Stimulated activated CD8-positive, alpha-beta memory T cell treated with anti-CD3 and anti-CD28 coated beads, Interleukin-15, amount 100 ng/mL, for 24 hours (primary cell): ENCODE data around the gene KANSL1.
"Not testable (repeated sequence)": the region's sequence is repeated elsewhere in the genome, so short reads cannot be mapped to it uniquely, and the experiment has no call there.

ENCODE experiments used
- DNase-seq: peaks from one replicate; pipeline ENCODE4 v3.0.0-alpha.2; 2020; ENCODE audit warnings: low read depth

The KANSL1 gene

DNA sequence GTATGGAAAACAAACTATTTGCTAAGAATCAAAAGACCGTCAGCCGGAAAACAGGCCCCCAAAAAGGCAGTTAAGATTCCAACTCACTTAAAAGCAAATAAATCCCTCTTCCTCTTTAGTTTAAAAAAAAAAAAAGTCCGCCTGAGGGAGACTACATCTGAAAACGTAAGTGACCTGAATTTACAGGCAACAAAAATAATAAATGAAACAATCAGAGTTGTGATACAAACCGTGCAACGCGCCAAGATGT is 1.1 kb downstream of the KANSL1 start:
- no peak for DNase-seq

DNA sequence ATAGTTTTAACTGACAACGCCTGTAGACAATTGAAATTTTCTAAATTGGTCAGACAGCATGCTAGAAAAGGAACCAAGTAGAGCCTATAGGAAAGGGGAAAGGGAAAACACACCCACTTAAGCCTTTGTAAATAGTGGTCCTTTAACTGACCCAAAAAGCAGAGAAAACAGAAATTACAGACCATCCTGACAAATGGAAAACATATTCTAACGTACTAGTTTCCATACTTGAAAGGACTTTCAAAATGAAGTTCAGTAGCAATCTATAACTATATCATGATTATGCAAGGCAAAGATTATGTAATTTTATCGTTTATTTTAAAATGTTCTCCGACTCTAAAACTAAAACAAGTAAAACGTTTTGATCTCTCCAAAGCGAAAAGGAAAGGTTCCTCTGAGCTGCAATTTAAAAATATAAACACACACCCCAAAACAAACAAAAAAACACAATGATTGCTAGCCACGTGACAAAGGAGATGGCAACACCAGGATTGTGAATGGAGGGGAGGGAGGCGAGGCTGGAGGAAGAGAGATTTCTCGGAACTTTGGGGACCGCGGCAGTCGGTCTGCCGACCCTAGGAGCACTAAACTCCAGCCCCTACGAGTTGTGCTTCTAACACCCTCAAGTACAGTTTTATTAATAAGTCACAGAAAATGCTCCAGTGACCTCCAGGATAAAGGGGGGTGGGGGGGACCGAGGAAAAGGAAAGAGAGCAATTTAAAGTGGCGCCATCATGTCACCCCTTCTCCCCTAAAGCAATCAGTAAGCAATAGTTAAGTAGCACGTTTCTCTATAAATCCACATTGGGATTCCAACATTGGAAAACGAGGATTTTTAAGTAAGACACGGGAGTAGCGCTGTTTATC is 1.7 kb downstream of the KANSL1 start:
- no peak for DNase-seq

DNA sequence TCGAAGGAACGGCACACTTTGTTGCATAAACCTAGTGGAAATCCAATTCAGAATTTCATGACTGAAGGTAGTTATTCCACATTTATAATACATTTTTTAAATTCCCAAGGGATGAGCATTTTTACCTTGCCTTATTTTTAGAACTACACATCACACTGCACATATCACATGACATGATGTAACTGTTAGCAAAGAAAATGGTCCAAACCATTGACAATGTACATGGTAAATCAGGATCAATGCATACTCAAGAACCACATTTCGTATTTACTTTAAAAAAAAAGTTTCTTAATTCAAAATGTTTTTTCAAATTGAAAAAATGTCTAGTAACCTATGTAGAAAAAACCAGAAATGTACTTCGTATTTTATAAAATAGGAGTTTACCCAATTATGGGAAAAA is 2.5 kb downstream of the KANSL1 start:
- DNase-seq, result no peak

DNA sequence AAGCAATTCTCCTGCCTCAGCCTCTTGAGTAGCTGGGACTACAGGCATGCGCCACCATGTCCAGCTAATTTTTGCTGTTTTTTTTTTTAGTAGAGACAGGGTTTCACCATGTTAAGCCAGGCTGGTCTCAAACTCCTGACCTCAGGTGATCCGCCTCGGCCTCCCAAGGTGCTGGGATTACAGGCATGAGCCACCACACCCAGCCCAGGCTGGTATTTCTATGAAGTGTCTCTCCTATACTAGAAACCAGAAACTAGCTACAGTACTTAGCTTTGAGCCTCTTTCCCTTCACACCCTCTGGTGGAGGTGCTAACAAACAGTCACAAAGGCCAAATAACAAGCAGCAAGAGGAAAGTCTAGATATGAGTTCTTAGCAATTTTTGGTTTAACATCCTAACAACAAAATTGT is 6.4 kb downstream of the KANSL1 start:
- not testable (repeated sequence) for DNase-seq

DNA sequence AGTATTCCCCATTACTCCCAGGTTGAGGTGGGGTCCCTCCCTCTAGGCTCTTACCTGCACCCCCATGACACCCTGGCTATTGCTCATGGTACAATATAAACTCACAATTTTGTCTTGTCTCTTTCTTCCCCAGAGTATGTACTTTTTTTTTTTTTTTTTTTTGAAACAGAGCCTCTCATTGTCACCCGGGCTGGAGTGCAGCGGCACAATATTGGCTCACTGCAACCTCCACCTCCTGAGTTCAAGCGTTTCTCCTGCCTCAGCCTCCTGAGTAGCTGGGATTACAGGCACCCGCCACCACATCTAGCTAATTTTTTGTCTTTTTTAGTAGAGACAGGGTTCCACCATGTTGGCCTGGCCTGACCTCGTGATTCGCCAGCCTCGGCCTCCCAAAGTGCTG is 8.5 kb downstream of the KANSL1 start:
- DNase-seq, result no peak

DNA sequence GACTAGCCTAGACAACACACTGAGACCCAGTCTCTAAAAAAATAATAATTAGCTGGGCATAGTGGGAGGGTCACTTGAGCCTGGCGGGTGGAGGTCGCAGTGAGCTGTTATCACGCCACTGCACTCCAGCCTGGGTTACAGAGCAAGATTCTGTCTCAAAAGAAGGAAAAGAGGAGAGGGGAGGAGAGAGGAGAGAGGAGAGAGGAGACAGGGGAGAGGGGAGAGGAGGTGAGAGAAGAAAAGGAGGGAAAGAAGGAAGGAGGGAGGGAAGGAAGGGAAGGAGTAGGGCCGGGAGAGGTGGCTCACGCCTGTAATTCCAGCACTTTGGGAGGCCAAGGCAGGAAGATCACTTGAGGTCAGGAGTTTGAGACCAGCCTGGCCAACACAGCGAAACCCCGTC is 9.8 kb downstream of the KANSL1 start:
- not testable (repeated sequence) for DNase-seq

DNA sequence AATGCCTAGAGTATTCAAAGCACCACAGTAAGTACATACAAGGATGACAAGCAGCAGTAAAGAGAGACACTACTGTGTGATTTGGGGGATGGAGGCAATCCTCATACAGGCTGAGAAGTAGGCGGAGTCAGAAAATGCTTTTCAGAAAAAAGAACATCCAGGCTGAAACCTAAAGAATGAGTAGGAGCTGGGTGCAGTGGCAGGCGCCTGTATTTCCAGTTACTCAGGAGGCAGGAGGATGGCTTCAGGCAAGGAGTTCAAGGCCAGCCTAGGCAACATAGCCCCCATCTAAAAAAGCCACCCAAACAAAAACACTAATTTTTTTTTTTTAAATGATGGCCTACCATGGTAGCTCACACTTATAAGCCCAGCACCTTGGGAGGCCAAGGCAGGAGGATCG is 10.3 kb downstream of the KANSL1 start:
- DNase-seq, result no peak

DNA sequence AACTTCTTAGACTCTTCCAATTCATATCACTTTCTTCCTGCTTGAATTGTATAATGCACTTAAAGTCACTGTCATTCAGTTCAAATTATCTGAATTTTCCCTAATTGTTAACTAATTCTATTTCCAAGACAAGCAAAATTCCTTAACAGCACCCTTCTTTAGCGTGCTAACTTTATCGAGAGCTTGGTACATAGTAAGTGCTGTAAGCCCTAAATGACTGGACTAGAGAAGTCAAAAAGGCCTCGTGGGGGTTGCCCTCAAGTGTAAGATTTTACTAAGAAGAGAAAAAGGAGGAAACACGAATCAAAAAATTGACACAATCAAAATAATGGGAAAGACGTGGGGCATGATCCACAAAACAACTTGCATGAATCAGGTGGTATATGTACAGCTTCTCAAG is 11.3 kb downstream of the KANSL1 start:
- no peak for DNase-seq

DNA sequence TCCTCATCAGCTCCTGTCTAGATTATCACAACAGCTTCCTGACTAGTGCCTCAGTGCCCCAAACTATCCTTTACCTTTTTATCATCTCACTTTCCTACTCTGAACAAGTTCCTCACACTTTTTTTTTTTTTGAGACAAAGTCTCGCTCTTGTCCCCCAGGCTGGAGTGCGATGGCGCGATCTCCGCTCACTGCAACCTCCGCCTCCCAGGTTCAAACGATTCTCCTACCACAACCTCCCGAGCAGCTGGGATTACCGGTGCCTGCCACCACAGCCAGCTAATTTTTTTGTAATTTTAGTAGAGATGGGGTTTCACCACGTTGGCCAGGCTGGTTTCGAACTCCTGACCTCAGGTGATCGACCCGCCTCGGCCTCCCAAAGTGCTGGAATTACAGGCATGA is 11.9 kb downstream of the KANSL1 start:
- not testable (repeated sequence) for DNase-seq

DNA sequence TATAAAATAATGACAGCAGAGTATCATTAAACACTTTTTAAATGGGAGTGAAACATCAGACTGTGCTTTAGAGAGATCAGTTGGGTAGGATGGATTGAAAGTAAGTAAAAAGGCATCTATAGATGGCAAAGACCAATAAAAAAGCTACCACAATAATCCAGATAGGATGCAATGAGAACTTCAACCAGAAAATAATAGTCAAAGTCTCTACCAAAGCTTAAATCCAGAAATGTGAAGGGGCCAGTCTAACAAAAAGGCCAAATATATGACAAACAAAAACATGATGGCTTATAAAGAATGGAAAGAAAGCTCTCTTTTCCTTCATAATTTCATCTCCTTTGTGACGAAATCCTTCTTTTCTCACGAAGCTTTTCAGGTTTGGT is 12.3 kb downstream of the KANSL1 start:
- no peak for DNase-seq

DNA sequence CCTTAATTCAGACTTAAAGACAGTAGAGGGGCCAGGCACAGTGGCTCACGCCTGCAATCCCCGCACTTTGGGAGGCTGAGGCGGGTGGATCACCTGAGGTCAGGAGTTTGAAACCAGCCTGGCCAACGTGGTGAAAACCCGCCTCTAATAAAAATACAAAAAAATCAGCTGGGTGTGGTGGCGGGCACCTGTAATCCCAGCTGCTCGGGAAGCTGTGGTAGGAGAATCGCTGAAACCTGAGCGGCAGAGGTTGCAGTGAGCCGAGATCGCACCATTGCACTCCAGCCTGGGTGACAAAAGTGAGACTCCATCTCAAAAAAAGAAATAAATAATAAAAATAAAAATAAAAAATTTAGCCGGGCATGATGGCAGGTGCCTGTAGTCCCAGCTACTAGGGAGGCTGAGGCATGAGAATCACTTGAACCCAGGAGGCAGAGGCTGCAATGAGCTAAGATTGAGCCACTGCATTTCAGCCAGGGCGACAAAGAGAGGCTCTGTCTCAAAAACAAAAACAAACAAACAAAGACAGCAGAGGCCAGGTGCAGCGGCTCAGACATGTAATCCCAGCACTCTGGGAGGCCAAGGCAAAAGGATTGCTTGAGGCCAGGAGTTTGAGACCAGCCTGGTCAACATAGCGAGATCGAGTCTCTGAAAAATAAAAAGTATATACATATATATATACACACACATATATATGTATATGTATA is 12.9 kb downstream of the KANSL1 start:
- not testable (repeated sequence) for DNase-seq

DNA sequence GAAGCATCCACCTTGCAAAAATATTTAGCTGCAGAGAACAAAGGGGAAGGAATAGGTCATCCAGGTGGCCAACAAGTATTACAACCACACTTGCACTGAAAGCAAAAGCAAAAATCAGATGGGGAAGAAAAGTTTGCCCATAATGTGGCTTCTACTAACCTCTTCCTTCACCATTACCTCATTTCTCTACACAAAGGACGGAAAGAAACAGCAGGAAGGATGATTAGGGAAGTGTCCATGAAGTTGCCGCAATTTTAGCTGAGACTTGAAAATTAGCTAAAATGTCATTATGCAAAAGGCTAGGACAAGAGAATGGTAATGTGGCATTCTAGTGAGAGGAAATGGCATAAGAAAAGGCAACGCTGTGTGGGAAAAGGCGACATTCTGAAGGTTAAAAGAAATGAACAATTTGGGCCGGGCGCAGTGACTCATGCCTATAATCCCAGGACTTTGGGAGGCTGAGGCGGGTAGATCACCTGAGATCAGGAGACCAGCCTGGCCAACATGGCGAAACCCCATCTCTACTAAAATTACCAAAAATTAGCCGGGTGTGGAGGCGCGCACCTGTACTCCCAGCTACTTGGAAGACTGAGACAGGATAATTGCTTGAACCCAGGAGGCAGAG is 13.7 kb downstream of the KANSL1 start:
- DNase-seq, result no peak

DNA sequence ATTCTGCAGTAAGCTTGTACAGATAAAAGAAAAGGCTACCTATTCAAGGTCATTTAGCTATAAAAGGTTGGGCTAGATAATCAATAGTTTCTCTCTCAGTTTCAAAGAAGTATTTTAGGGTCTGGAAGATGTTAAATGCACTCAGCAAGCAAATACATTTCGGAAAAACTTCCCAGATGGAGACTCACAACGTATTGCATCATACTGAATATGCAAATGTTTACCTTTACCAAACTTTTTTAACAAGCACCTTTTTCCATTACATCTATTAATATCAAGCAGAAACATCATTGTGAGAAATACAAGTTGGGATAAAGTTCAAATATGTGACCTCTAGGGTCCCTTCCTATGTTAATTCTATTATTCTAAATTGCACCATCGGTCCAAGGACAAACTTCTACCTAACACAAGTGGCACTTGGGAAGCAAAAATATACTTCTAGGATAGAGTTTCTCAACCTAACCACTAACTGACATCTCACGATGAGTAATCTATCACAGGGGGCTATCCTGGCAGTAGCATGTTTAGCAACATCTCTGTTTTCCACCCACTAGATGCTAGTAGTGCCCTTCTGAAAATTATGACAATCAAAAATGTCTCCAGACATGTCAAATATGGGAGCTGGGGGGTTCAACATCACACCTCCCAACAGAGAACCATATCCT is 14.5 kb downstream of the KANSL1 start:
- DNase-seq, result no peak

DNA sequence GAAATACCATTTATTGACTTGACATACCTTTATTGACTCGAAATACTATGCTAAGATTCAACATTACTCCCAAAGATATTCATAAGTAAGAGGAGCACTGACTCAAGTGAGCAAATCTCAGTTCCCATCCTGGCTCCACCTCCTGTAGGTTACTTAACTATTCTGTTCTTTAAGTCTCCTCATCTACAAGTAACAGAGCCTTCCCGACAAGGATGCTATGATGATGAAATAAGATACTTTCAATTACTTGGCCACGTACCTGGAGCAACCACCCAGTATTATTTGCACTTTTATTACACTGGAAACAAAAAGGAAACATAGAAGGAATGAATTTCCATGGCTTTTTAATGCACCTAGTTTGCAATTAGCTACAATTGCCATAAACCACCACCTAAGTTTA is 16.3 kb downstream of the KANSL1 start:
- DNase-seq, result no peak

DNA sequence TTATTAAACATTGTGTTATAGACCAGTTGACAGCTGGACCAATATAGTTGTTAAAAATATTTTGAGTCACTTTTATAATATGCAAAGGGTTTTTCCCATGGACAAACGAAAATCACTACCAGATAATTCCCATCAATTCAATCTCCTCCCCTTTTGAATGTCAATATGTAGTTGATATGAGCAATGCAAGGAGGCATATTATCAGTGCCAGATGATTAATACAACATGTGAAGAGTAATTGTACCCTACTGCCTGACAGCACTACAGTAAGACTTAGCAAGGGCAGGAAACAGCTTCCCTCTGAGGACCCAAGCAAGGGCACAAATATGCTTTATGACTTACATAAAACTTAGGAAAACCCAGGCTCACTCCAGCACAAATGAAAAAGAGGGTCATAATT is 17.3 kb downstream of the KANSL1 start:
- DNase-seq, result no peak

DNA sequence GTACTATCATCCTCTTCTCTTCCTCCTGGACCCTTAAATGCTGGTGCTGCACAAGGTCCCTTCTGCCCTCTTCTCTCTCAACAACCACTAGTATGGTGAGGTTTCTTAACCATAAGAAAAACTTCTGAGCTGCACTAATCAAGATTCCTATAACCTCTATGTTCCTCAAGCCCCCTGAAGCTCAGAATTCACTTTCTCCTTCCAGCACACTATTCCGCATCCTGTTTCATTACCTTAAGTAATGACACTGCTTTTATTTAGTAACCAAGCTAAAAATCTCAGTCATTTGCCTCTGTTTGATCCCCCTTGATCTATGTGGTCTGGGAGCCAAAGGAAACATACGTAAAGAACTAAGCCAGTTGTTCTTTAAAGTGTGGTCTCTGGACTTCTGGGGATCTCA is 20.1 kb downstream of the KANSL1 start:
- no peak for DNase-seq

DNA sequence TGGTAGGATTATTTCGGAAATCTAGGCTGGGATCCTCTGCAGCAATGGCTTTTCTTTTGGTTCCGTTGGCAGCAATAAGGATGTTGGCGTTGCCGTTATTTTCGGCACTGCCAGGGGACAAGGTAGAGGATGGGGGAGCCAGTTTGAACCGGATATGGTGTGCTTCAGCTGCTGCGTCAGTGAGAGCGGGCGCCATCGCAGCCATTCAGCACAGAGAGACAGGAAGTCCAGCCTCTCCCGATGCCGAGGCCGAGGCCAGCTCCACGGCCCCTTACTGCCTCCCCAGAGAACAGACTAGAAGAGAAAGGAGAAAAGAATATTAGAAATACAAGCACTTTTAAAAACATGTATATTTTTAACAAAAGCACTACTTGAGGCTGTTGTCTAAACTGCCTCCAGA is 21.3 kb downstream of the KANSL1 start:
- DNase-seq, result no peak

DNA sequence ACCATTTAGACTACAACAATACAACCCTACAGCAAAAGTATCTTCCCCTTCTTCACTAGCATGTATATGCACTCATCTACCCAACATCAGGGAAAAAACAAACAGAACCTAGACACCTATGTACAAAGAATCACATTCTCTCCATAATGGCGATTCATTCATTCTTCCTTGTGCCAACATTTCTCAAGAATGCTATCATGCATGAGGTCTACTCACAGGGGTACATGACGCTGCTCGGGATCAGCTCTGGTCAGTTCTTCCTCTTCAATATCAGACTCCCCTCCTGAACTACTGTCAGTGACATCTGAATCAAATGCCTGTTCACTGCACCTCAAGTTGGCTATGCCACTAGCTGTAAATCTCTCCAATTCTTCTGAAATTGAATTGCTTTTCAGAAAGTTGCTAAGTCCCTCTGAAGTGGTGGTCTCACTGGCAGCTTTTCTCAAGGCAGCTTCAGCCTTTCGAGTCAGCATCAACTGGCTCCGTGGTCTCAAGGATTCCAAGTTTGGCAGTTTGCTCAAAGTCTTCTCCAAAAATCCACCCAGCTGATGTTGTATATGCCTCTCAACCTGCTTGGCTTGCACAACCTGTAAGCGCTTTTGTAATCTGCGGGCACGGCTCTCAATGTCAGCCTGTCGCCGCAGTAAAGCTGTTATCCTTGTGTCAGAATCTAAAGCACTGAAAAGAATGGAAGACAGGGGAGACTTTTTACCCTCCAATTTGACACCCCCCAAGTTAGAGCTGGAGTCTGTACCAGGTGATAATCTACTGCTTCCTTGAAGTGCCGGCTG is 22.4 kb downstream of the KANSL1 start:
- DNase-seq, result no peak

DNA sequence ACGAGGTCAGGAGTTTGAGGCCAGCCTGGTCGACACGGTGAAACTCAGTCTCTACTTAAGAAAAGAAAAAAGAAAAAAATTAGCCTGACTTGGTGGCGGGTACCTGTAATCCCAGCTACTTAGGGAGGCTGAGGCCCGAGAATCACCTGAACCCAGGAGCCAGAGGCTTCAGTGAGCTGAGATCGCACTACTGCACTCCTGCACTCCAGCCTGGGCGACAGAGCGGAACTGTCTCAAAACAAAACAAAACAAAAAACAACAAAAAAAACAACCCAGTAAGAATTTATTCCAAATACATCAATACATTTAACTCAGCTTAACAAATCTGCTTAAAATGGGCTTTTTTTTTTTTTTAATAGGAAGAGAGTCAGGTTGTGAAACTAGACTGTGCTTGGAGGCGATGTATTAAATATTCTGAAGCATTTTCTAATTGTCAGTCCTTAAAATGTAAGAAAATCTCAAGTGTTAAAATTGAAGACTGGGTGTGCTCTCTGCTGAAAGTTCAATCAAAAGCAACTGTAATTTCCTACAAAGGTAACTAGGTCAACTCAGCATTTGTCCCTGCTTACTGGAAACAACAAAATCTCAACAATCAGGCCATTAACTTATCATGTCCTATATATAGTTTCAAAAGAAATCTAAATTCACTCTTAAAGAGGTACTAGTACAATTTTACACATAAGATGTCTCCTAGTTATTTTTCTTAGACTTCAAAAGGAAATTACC is 23.2 kb downstream of the KANSL1 start:
- no peak for DNase-seq

DNA sequence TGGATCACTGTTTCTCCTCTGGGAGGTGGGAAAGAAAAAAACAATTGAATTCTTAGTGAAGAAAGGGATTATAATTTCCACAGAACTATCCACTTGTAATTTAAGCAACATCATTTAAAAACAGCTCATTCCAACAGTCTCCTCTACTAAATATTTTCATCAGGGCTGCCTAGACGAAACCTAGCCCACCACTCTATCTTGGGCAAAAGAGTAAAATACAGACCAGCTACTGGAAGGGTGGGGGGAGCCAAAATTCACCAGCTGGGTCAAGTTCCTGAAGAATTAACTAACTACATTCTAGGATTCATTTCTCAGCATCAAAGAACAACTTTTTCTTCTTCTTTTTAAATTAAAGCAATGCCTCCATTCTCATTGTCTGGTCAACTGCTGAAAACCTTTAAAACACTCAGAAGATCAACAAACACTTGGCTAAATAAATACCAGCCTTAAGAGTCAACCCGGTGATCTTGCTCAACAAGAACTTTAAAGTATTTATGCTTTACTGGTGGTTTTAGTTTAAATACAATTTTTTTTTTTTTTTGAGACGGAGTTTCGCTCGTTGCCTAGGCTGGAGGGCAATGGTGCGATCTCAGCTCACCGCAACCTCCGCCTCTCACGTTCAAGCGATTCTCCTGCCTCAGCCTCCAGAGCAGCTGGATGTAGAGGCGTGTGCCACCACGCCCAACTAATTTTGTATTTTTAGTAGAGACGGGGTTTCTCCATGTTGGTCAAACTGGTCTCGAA is 25.2 kb downstream of the KANSL1 start:
- DNase-seq, result no peak

DNA sequence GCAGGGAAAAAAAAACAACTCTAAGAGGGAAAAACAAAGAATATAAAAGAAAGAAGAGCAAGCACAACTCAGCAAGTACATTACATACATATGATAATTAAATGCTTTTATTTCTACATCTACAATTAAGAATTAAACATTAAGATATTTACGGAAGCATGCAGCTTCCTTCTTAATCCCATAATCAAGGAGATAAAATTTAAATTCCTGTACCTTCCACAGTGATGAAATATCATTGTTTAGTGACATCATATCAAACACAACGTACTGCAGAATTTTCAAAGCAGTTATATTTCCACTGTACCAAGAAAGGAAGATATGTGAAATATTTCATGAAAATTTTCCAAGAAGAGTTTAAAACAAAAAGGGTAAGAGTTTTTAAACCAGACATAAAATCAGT is 26.0 kb downstream of the KANSL1 start:
- no peak for DNase-seq
